ENCODE data around the gene ZNF280C.
"Not testable (repeated sequence)": the region's sequence is repeated elsewhere in the genome, so short reads cannot be mapped to it uniquely, and the experiment has no call there.

ZNF280C gene

GRCh38 chrX:130268449-130269170 lies at the start of gene ZNF280C:
Gene ZNF280C (minus strand): TSS chrX:130268899. CDS start chrX:130260449, 8,450 bp downstream.
- DNase-seq, result peak; percentile 82

GRCh38 chrX:130304587-130305368 lies 36.1 kb upstream of the ZNF280C start:
- DNase-seq, result no peak

GRCh38 chrX:130301977-130302376 lies 33.3 kb upstream of the ZNF280C start:
- DNase-seq, result no peak

GRCh38 chrX:130301405-130301804 lies 32.7 kb upstream of the ZNF280C start:
- DNase-seq, result no peak

- DNase-seq, result no peak
Measured at GRCh38 chrX:130300010-130300282, 31.2 kb upstream of the ZNF280C start.

GRCh38 chrX:130299279-130300009 lies 30.7 kb upstream of the ZNF280C start:
- no peak for DNase-seq

- no peak for DNase-seq
Measured at GRCh38 chrX:130296743-130297142, 28.0 kb upstream of the ZNF280C start.

GRCh38 chrX:130296297-130296678 lies 27.6 kb upstream of the ZNF280C start:
- no peak for DNase-seq

GRCh38 chrX:130295519-130296296 lies 27.0 kb upstream of the ZNF280C start:
- DNase-seq, result no peak

GRCh38 chrX:130287071-130287770 lies 18.5 kb upstream of the ZNF280C start:
- DNase-seq, result no peak

- DNase-seq, result no peak
Measured at GRCh38 chrX:130285710-130286109, 17.0 kb upstream of the ZNF280C start.

GRCh38 chrX:130285069-130285620 lies 16.4 kb upstream of the ZNF280C start:
- DNase-seq, result no peak

GRCh38 chrX:130282151-130282550 lies 13.5 kb upstream of the ZNF280C start:
- DNase-seq, result no peak

- DNase-seq, result no peak
Measured at GRCh38 chrX:130280901-130281300, 12.2 kb upstream of the ZNF280C start.

- DNase-seq, result not testable (repeated sequence)
Measured at GRCh38 chrX:130272253-130272652, 3.6 kb upstream of the ZNF280C start.

GRCh38 chrX:130269391-130269790 lies 692 bp upstream of the ZNF280C start:
- DNase-seq, result not testable (repeated sequence)

- DNase-seq, result no peak
Measured at GRCh38 chrX:130267956-130268448, 697 bp downstream of the ZNF280C start.

- DNase-seq, result no peak
Measured at GRCh38 chrX:130264573-130264972, 4.1 kb downstream of the ZNF280C start.

- DNase-seq, result no peak
Measured at GRCh38 chrX:130263016-130263415, 5.7 kb downstream of the ZNF280C start.

- DNase-seq, result no peak
Measured at GRCh38 chrX:130262231-130262630, 6.5 kb downstream of the ZNF280C start.

GRCh38 chrX:130261296-130261893 lies 7.3 kb downstream of the ZNF280C start:
- no peak for DNase-seq
